ENCODE results near the gene UPP2.

UPP2 gene

GRCh38 chr2:158142568-158143332, 41.1 kb downstream of the UPP2 start:
- no peaks in the 10 kb centered on the region for H3K36me3 ChIP-seq (replicated peaks)
- DNase-seq, result peak; percentile 79
- H3K27ac ChIP-seq, result no peak overlapping the region
- H3K4me3 ChIP-seq (ENCODE audit: low read depth, low read length), result no peak overlapping the region
- no peak for TF ChIP-seq CTCF (IDR thresholded peaks at IDR 0.05; ENCODE audit: low read depth, low read length, missing control alignments)
- in situ Hi-C loops (cut with HindIII; ENCODE audit: low pct_ligation_motif_present, low sequenced_read_pairs), result no loop called here
- no peaks in the 10 kb centered on the region for H3K27me3 ChIP-seq (replicated peaks)

GRCh38 chr2:158143703-158144360, 42.2 kb downstream of the UPP2 start:
- H3K4me3 ChIP-seq (ENCODE audit: low read depth, low read length), result no peak overlapping the region
- in situ Hi-C loops (cut with HindIII; ENCODE audit: low pct_ligation_motif_present, low sequenced_read_pairs), result no loop called here
- no peaks in the 10 kb centered on the region for H3K36me3 ChIP-seq (replicated peaks)
- TF ChIP-seq CTCF (IDR thresholded peaks at IDR 0.05; ENCODE audit: low read depth, low read length, missing control alignments), result no peak
- H3K27me3 ChIP-seq (replicated peaks), result no peaks in the 10 kb centered on the region
- H3K27ac ChIP-seq, result no peak overlapping the region
- DNase-seq, result no peak

DNA sequence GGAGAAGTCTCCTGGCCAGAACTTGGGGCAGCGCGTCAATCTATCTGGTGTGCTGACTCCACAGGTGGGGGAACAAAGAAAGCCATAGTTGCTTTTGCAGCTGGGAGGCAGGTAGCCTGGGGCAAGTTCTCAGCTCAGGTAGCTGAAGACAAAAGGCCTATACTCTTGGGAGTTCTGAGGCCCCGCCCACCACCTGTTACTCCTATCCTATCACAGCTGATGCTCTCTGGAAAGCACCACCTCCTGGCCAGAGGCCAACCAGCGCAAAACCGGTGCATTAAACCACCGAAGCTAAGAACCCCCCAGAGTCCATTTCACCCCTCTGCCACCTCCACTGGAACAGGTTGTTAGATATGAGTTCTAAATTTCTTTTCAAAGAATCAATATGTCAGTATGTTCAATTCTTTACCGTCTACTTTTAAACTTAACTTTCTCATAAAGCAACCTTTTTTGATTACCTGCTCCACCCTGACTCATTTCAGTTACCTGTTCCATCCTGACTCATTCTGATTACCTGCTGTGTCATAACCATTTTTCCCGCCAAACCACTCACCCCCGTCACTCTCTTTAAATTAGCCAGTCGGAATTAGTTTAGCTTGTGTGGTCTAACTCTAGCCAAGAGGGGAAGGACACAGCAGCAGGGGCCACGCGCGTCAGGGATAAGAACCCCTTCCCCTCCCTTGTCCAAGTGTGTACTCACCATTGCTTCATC, 43.4 kb downstream of the UPP2 start:
- in situ Hi-C loops (cut with HindIII; ENCODE audit: low pct_ligation_motif_present, low sequenced_read_pairs), result no loop called here
- no peak for TF ChIP-seq CTCF (IDR thresholded peaks at IDR 0.05; ENCODE audit: low read depth, low read length, missing control alignments)
- Histone ChIP-seq H3K4me3 (ENCODE audit: low read depth, low read length) (no peak overlapping the region), H3K36me3 (replicated peaks) (no peaks in the 10 kb centered on the region), H3K27me3 (replicated peaks) (no peaks in the 10 kb centered on the region), H3K27ac (no peak overlapping the region)
- DNase-seq, result no peak

- in situ Hi-C loops (cut with HindIII; ENCODE audit: low pct_ligation_motif_present, low sequenced_read_pairs), result no loop called here
- TF ChIP-seq CTCF (IDR thresholded peaks at IDR 0.05; ENCODE audit: low read depth, low read length, missing control alignments), result no peak
- DNase-seq, result no peak
- Histone ChIP-seq H3K27ac (no peak overlapping the region), H3K27me3 (replicated peaks) (no peaks in the 10 kb centered on the region), H3K4me3 (ENCODE audit: low read depth, low read length) (no peak overlapping the region), H3K36me3 (replicated peaks) (no peaks in the 10 kb centered on the region)
Measured at GRCh38 chr2:158153270-158154015, 51.8 kb downstream of the UPP2 start.

DNA sequence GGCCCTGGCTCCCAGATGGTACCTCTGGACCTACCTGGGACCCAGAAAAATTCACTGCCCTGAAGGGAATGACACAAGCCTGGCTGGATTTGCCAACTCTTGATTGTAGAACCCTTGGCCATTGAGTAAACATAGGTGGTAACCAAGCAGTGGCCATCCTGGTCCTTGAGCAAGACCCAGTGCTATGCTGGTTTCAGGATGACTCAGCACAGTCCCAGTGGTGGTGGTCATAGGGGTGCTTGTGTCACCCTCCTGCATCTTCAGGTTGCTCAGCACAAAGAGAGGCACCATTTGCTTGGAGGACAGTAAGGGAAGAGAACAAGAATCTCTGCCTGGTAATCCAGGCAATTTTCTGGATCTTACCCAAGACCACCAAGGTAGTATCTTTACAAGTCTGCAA, 52.9 kb downstream of the UPP2 start:
- no peak for TF ChIP-seq CTCF (IDR thresholded peaks at IDR 0.05; ENCODE audit: low read depth, low read length, missing control alignments)
- Histone ChIP-seq H3K4me3 (ENCODE audit: low read depth, low read length) (no peak overlapping the region), H3K36me3 (replicated peaks) (no peaks in the 10 kb centered on the region), H3K27ac (no peak overlapping the region), H3K27me3 (replicated peaks) (no peaks in the 10 kb centered on the region)
- no peak for DNase-seq
- in situ Hi-C loops (cut with HindIII; ENCODE audit: low pct_ligation_motif_present, low sequenced_read_pairs), result no loop called here
